HepG2 (cell line): Measurements from ENCODE around the gene ATIC.

Source experiments
- CTCF ChIP-seq: sonication (generic); formaldehyde crosslinking; IDR thresholded peaks from 2 replicates; pipeline ENCODE4 v1.5.0; 2020; ENCODE audit warnings: mild to moderate bottlenecking, missing genetic modification reagents, moderate library complexity
- RERE ChIP-seq: IDR thresholded peaks from 2 replicates; pipeline ENCODE4 v1.6.1; 2016; ENCODE audit warnings: low read depth, missing genetic modification reagents, missing compliant biosample characterization

GRCh38 chr2:215383652-215384279, 71.9 kb downstream of the ATIC start:
- TF ChIP-seq CTCF (CRISPR knock-in tag) (no peak), RERE (CRISPR knock-in tag) (no peak)
